HepG2 (cell line): Measurements from ENCODE around the gene FXYD4. TPM values are rescaled to one million over a fixed set of nuclear protein-coding genes. Genes with fewer than 3 reads are reported as not detected.

Experiments used
- CC2D1A ChIP-seq: sonication (generic); formaldehyde crosslinking; IDR thresholded peaks from 2 replicates; pipeline ENCODE4 v1.8.1; 2023; ENCODE audit warnings: mild to moderate bottlenecking, missing genetic modification reagents
- ETS1 ChIP-seq: sonication (generic); formaldehyde crosslinking; IDR thresholded peaks from 2 replicates; pipeline ENCODE4 v1.4.0; 2020; ENCODE audit warnings: missing genetic modification reagents
- FOXK2 ChIP-seq: fragments of 450-650 bp; IDR thresholded peaks from 2 replicates; pipeline ENCODE4 v1.6.1; 2016
- GLI4 ChIP-seq: sonication (generic); formaldehyde crosslinking; IDR thresholded peaks from 2 replicates; pipeline ENCODE4 v1.5.1; 2020; ENCODE audit warnings: missing genetic modification reagents, mild to moderate bottlenecking, moderate library complexity, borderline replicate concordance
- HDAC1 ChIP-seq: sonication (generic); formaldehyde crosslinking; IDR thresholded peaks from 2 replicates; pipeline ENCODE4 v1.5.1; 2020; ENCODE audit warnings: mild to moderate bottlenecking, missing genetic modification reagents
- KDM2A ChIP-seq: sonication (generic); formaldehyde crosslinking; IDR thresholded peaks from 2 replicates; pipeline ENCODE4 v1.4.0; 2020; ENCODE audit warnings: low read depth, missing genetic modification reagents, borderline replicate concordance
- MBD4 ChIP-seq: IDR thresholded peaks from 2 replicates; pipeline ENCODE4 v1.6.1; 2012; ENCODE audit warnings: low read length, inconsistent platforms, borderline replicate concordance
- MTF1 ChIP-seq: sonication (generic); formaldehyde crosslinking; IDR thresholded peaks from 2 replicates; pipeline ENCODE4 v1.5.0; 2020; ENCODE audit warnings: missing genetic modification reagents
- NAIF1 ChIP-seq: sonication (generic); formaldehyde crosslinking; IDR thresholded peaks from 2 replicates; pipeline ENCODE4 v1.5.0; 2020; ENCODE audit warnings: mild to moderate bottlenecking, missing genetic modification reagents, borderline replicate concordance
- NCOR1 ChIP-seq: fragments of 200-600 bp; sonication (generic); IDR thresholded peaks from 2 replicates; pipeline ENCODE4 v1.7.0; 2017; ENCODE audit warnings: antibody characterized with exemption, low read length, borderline replicate concordance
- SYNCRIP ChIP-seq: fragments of 200-400 bp; formaldehyde crosslinking; IDR thresholded peaks from 2 replicates; pipeline ENCODE4 v1.6.1; 2018; ENCODE audit warnings: mild to moderate bottlenecking, low read depth, low read length; ENCODE audit not compliant: insufficient read depth
- TEAD3 ChIP-seq: optimal IDR thresholded peaks from 2 replicates; pipeline ENCODE3; 2016; ENCODE audit warnings: borderline replicate concordance
- THYN1 ChIP-seq: sonication (generic); formaldehyde crosslinking; IDR thresholded peaks from 2 replicates; pipeline ENCODE4 v1.8.1; 2023; ENCODE audit warnings: low read depth, mild to moderate bottlenecking, moderate library complexity, missing genetic modification reagents, borderline replicate concordance
- ZBTB2 ChIP-seq: sonication (generic); formaldehyde crosslinking; IDR thresholded peaks from 2 replicates; pipeline ENCODE4 v1.8.0; 2022; ENCODE audit warnings: low read depth, missing genetic modification reagents
- ZBTB25 ChIP-seq: IDR thresholded peaks from 2 replicates; pipeline ENCODE4 v1.6.1; 2018; ENCODE audit warnings: missing genetic modification reagents
- ZBTB39 ChIP-seq: sonication (generic); formaldehyde crosslinking; IDR thresholded peaks from 2 replicates; pipeline ENCODE4 v1.5.0; 2020; ENCODE audit warnings: missing genetic modification reagents
- ZHX1 ChIP-seq: sonication (generic); formaldehyde crosslinking; IDR thresholded peaks from 2 replicates; pipeline ENCODE4 v1.8.1; 2022; ENCODE audit warnings: low read depth, mild to moderate bottlenecking, missing genetic modification reagents
- ZIK1 ChIP-seq: sonication (generic); formaldehyde crosslinking; IDR thresholded peaks from 2 replicates; pipeline ENCODE4 v1.5.0; 2020; ENCODE audit warnings: mild to moderate bottlenecking, low read depth, missing genetic modification reagents, borderline replicate concordance
- ZNF10 ChIP-seq: sonication (generic); formaldehyde crosslinking; IDR thresholded peaks from 2 replicates; pipeline ENCODE4 v1.4.0; 2020; ENCODE audit warnings: mild to moderate bottlenecking, low read depth, missing genetic modification reagents, borderline replicate concordance
- ZNF747 ChIP-seq: sonication (generic); formaldehyde crosslinking; IDR thresholded peaks from 2 replicates; pipeline ENCODE4 v1.8.1; 2023; ENCODE audit warnings: missing genetic modification reagents, mild to moderate bottlenecking, borderline replicate concordance
- polyA plus RNA-seq, 8 experiments: library from polyadenylated mRNA; depleted of rRNA in 3 of 8; stranded (reverse) in 7 of 8; unstranded in 1 of 8; fragments of >200 nt; fragmentation: Illumina TruSeq in 4 of 8; extraction: Trizol in 4 of 8; gene quantifications; 2 replicates each; pipeline versions ENCODE4 v1.2.1 to v1.2.3, GENCODE V29; 2011 to 2016; ENCODE audit warnings: low read depth in 4 of 8, missing spikeins in 1 of 8, mixed read lengths in 1 of 8; ENCODE audit not compliant: insufficient read depth in 1 of 8
- total RNA-seq, 5 experiments: library from RNA; depleted of rRNA; stranded (reverse); fragments of >200 nt; fragmentation: Illumina TruSeq; extraction: Trizol; gene quantifications; 2 replicates each; pipeline ENCODE4 v1.2.3, GENCODE V29; 2016; ENCODE audit warnings: low read depth in 1 of 5

FXYD4 gene
- total and polyA plus RNA-seq, 2 of the 13 experiments (the other 11 are each of a cell fraction or from before 2014, with no cell fraction given): not detected

- TF ChIP-seq THYN1 (CRISPR knock-in tag) (no peak), ZNF10 (CRISPR knock-in tag) (no peak), MTF1 (CRISPR knock-in tag) (no peak), ZBTB2 (CRISPR knock-in tag) (no peak), NCOR1 (no peak), FOXK2 (no peak), ETS1 (CRISPR knock-in tag) (no peak), NAIF1 (CRISPR knock-in tag) (no peak), GLI4 (CRISPR knock-in tag) (no peak), SYNCRIP (no peak), TEAD3 (CRISPR knock-in tag) (no peak), MBD4 (no peak), ZBTB25 (CRISPR knock-in tag) (0 out of 2 replicates have a peak, but pooled peaks have one; percentile 30), ZIK1 (CRISPR knock-in tag) (no peak), HDAC1 (CRISPR knock-in tag) (peak; percentile 60), ZHX1 (CRISPR knock-in tag) (no peak), KDM2A (CRISPR knock-in tag) (peak; percentile 22; the same call in 1 of the 2 replicates), ZNF747 (CRISPR knock-in tag) (no peak), ZBTB39 (CRISPR knock-in tag) (no peak), CC2D1A (no peak)
Observed at GRCh38 chr10:43417950-43418768, 46.7 kb downstream of the FXYD4 start (continued).
